Tibial artery (tissue), 4 donors: ENCODE measurements around the gene TUBGCP3.
A peak's percentile ranks its signal among the peaks of the same experiment; 100 is the strongest.

Experiments used
- DNase-seq, 2 donors: peaks; one replicate each; pipeline ENCODE4 v3.0.0-alpha.2; 2019
- H3K27ac ChIP-seq, 2 donors: fragments of 200-600 bp; sonication (generic) in 1 of 2; 1 replicate in 1 of 2; 2 replicates in 1 of 2; pipeline ENCODE4 v1.5.1; 2018 to 2019; ENCODE audit warnings: mild to moderate bottlenecking in 1 of 2
- H3K27me3 ChIP-seq, 2 donors: fragments of 200-600 bp; sonication (generic) in 1 of 2; one replicate each; pipeline versions ENCODE4 v1.5.1 to v1.6.0; 2016 to 2019
- H3K36me3 ChIP-seq, 3 donors: fragments of 200-600 bp; sonication (generic) in 2 of 3; one replicate each; pipeline ENCODE4 v1.5.1; 2016 to 2019; ENCODE audit warnings: mild to moderate bottlenecking in 2 of 3
- H3K4me1 ChIP-seq, 4 donors: fragments of 200-600 bp; sonication (generic) in 2 of 4; 1 replicate in 3 of 4; 2 replicates in 1 of 4; pipeline ENCODE4 v1.5.1; 2016 to 2019
- H3K4me3 ChIP-seq, 2 donors: fragments of 200-600 bp; sonication (generic) in 1 of 2; 1 replicate in 1 of 2; 2 replicates in 1 of 2; pipeline ENCODE4 v1.5.1; 2018 to 2019; ENCODE audit warnings: mild to moderate bottlenecking in 2 of 2
- H3K9me3 ChIP-seq, 3 donors: fragments of 200-600 bp; sonication (generic) in 1 of 3; one replicate each; pipeline ENCODE4 v1.5.1; 2016 to 2019
- intact Hi-C: fragments of 100-400 bp; cut with DNase I; formaldehyde crosslinking; loops from one replicate; pipeline ENCODE4 v1.15.0; 2023; ENCODE audit warnings: low total_unique reads
- TF ChIP-seq, protein P1 (sequence below), 2 experiments: fragments of 200-600 bp in 1 of 2; fragments of 450-650 bp in 1 of 2; IDR thresholded peaks; one replicate each; pipeline ENCODE4 v1.5.1; 2017 to 2019; ENCODE audit warnings: antibody characterized with exemption in 2 of 2, mild to moderate bottlenecking in 1 of 2, moderate library complexity in 1 of 2

The TUBGCP3 gene

DNA sequence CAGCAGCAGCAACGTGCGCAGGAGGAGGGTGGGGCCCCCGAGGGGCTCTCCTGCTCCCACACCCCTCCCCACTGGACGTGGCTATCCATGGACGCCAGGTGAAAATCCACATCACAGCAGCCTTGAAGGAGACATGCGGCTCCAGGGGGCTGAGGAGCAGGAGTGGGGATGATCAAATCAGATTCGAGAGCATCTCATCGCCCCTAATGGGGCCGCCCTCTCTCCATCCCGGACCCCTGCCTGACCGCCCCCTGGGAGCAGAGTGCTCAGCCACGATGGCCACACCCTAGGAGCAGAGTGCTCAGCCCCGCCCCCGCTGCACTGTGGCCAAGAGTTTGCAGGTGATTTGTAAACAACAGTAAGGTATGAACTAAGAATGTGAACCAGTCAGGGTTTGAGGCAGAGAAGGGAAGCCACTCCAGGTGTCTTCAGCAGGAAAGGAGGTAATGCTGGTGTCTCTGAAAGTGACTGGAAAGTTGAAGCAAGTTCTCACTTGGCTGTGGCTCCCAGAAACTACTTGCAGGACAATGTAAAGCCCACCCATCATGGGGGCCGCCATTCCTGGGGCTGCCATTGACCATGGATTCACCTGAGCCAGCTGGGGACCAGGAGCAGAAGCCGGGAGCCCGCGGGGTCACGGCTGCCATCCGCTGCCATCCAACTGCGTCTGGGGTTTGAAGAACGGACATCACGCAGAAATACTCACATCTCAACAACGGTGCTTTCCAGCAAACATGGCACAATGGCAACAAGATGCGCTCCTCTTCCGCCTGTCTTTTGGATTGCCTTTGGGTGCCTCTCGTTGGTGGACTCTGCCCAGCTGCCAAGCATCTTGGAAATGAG, 140.0 kb downstream of the TUBGCP3 start:
- no peak overlapping the region for H3K4me3 ChIP-seq
- TF ChIP-seq, protein P1, sequence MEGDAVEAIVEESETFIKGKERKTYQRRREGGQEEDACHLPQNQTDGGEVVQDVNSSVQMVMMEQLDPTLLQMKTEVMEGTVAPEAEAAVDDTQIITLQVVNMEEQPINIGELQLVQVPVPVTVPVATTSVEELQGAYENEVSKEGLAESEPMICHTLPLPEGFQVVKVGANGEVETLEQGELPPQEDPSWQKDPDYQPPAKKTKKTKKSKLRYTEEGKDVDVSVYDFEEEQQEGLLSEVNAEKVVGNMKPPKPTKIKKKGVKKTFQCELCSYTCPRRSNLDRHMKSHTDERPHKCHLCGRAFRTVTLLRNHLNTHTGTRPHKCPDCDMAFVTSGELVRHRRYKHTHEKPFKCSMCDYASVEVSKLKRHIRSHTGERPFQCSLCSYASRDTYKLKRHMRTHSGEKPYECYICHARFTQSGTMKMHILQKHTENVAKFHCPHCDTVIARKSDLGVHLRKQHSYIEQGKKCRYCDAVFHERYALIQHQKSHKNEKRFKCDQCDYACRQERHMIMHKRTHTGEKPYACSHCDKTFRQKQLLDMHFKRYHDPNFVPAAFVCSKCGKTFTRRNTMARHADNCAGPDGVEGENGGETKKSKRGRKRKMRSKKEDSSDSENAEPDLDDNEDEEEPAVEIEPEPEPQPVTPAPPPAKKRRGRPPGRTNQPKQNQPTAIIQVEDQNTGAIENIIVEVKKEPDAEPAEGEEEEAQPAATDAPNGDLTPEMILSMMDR (IDR thresholded peaks at IDR 0.05) = no peak
- H3K4me1 ChIP-seq = peaks cover 0 to 5% (median 0%) of the 10 kb centered on the region in 4 donors
- H3K36me3 ChIP-seq = no peaks in the 10 kb centered on the region
- H3K27ac ChIP-seq = no peak overlapping the region
- no peaks in the 10 kb centered on the region for H3K9me3 ChIP-seq
- intact Hi-C loops = no loop called here
- H3K27me3 ChIP-seq = peaks cover 0 to 30% of the 10 kb centered on the region in 2 donors
- DNase-seq = peak in 1 of 2 donors; percentile 14

DNA sequence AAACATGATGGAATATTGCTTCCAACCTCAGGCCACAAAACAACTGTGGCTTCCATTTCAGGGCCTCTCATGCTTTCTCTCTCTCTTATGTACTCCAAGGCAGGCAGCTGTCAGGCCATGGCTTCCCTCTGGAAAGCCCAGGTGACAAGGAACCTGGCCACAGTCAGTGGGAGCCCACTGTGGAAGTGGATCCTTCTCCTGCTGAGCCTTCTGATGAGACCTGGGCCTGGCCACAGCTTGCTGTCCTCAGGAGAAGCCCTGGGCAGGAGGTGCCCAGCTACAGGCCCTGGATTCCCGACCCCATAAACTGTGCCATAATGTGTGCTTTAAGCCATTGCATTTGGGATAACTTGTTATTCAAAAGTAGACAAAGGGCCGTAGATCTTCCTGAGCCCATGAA, 140.6 kb downstream of the TUBGCP3 start:
- TF ChIP-seq, protein P1 (IDR thresholded peaks at IDR 0.05) = no peak
- H3K36me3 ChIP-seq = no peaks in the 10 kb centered on the region
- no peak overlapping the region for H3K27ac ChIP-seq
- DNase-seq = peak in 1 of 2 donors; percentile 8
- intact Hi-C loops = no loop called here
- peaks cover 0 to 5% (median 0%) of the 10 kb centered on the region in 4 donors for H3K4me1 ChIP-seq
- no peaks in the 10 kb centered on the region for H3K9me3 ChIP-seq
- no peak overlapping the region for H3K4me3 ChIP-seq
- peaks cover 0 to 36% of the 10 kb centered on the region in 2 donors for H3K27me3 ChIP-seq

DNA sequence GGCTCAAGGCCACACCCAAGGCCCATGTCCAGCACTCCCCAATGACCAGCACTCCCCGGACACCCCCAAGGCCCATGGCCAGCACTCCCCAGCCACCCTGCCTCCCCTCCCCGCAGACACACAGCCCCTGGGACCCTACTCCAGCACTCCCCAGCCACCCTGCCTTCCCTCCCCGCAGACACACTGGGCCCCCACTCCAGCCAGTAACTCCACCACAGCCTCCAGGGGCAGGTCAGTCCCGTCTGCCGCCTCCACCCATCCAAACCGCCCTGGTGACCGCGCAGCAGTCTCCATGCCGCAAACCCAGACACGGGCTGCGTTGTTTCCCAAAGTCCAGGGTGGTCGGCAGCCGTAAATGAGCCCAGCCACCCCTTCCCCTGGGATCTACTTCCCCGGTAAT, 141.1 kb downstream of the TUBGCP3 start:
- intact Hi-C loops = no loop called here
- TF ChIP-seq, protein P1 (IDR thresholded peaks at IDR 0.05) = no peak
- peaks cover 0 to 5% (median 0%) of the 10 kb centered on the region in 4 donors for H3K4me1 ChIP-seq
- no peak overlapping the region for H3K4me3 ChIP-seq
- DNase-seq = peak in 1 of 2 donors; percentile 12
- H3K36me3 ChIP-seq = no peaks in the 10 kb centered on the region
- H3K9me3 ChIP-seq = no peaks in the 10 kb centered on the region
- H3K27ac ChIP-seq = no peak overlapping the region
- peaks cover 0 to 40% of the 10 kb centered on the region in 2 donors for H3K27me3 ChIP-seq

DNA sequence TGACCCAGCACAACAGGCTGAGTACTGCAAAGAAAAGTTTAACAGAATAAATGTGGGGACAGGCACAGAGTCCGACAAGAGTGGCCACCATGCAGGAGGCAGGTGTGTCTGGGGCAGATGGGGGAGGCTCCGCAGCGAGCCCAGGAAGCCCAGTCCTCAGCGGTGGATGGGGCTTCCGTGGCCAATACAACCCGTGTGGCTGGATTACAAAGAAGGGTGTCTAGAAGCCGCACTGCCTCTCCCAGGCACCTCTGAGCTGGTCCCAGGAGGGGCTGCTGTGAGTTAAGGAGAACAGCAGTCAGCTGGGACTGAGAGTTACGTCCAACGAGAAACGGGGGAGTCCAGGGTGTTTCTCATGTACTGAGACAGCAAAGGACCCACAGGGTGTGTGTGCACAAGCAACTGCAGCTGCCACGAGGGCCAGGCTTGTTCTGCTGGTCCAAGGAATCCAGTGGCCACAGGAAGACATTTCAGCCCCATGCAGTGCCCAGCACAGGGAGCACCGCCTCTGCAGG, 141.5 kb downstream of the TUBGCP3 start:
- H3K27me3 ChIP-seq = peaks cover 0 to 44% of the 10 kb centered on the region in 2 donors
- intact Hi-C loops = no loop called here
- no peaks in the 10 kb centered on the region for H3K9me3 ChIP-seq
- DNase-seq = peak in 1 of 2 donors; percentile 17
- H3K4me3 ChIP-seq = no peak overlapping the region
- TF ChIP-seq, protein P1 (IDR thresholded peaks at IDR 0.05) = no peak
- no peaks in the 10 kb centered on the region for H3K36me3 ChIP-seq
- no peak overlapping the region for H3K27ac ChIP-seq
- H3K4me1 ChIP-seq = peaks cover 0 to 5% (median 0%) of the 10 kb centered on the region in 4 donors

DNA sequence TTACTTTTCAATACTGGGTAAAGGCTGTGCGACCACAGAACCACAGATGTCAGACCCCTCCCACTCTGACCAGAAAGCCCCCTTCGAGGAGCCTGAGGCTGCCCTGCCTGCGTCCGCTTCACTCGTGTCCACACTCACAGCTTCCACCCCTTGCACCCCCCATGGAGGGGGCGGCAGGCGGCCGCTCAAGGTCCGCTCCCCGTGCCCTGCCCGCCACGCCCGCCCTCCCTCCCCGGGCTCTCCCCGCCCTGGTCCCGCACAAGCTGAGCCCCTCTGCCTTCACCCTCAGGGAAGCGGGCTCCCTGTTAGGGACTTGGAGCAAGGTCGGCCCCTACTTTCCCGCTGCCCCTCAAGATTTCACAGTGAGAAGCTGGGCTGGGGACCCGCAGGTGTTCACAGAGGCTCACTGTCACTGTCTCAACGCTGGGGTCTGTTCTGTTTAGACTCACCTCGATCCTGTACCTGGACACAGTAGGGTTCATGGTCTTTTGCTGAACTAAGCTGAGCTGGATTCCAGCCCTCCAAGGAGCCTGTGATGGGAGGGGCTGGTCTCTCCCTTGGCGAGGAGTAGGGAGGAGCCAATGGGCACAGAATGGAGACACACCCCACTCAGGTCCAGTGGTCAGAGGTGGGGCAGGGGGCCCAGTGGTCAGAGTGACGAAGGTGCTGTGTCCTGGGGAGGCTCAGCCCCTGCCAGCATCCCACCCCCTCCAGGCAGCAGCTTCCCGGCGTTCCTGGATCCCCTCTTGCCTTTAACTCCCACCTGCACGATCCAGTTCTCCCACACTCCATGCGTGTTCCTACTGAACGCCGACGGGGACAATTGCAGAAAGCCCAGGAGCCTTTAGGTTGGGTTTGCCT, 142.3 kb downstream of the TUBGCP3 start:
- peak; percentile 15 to 24 for DNase-seq
- TF ChIP-seq, protein P1 (IDR thresholded peaks at IDR 0.05) = no peak
- Histone ChIP-seq H3K27me3 (peaks cover 0 to 47% of the 10 kb centered on the region in 2 donors), H3K27ac (no peak overlapping the region), H3K9me3 (no peaks in the 10 kb centered on the region), H3K36me3 (no peaks in the 10 kb centered on the region), H3K4me1 (peaks cover 0 to under 1% (median 0%) of the 10 kb centered on the region in 4 donors), H3K4me3 (no peak overlapping the region)
- intact Hi-C loops = no loop called here
